Astrocyte of the spinal cord (primary cell): ENCODE results near the gene ZMYM5.
"Not testable (repeated sequence)": the region's sequence is repeated elsewhere in the genome, so short reads cannot be mapped to it uniquely, and the experiment has no call there.

Experiments
- DNase-seq: peaks from one replicate; pipeline ENCODE4 v3.0.0; 2011; ENCODE audit warnings: low read depth, low spot score
- H3K4me3 ChIP-seq: 2 replicates; pipeline ENCODE4 v1.5.1; 2011; ENCODE audit warnings: low read depth, mild to moderate bottlenecking, low read length, moderate library complexity
- CTCF ChIP-seq: IDR thresholded peaks from 2 replicates; pipeline ENCODE4 v1.5.1; 2012; ENCODE audit warnings: low read depth, mild to moderate bottlenecking, low read length, inconsistent platforms
- in situ Hi-C: cut with HindIII; loops from 2 replicates; pipeline ENCODE4 v1.10.0; 2017; ENCODE audit warnings: low sequenced_read_pairs

Gene ZMYM5

DNA sequence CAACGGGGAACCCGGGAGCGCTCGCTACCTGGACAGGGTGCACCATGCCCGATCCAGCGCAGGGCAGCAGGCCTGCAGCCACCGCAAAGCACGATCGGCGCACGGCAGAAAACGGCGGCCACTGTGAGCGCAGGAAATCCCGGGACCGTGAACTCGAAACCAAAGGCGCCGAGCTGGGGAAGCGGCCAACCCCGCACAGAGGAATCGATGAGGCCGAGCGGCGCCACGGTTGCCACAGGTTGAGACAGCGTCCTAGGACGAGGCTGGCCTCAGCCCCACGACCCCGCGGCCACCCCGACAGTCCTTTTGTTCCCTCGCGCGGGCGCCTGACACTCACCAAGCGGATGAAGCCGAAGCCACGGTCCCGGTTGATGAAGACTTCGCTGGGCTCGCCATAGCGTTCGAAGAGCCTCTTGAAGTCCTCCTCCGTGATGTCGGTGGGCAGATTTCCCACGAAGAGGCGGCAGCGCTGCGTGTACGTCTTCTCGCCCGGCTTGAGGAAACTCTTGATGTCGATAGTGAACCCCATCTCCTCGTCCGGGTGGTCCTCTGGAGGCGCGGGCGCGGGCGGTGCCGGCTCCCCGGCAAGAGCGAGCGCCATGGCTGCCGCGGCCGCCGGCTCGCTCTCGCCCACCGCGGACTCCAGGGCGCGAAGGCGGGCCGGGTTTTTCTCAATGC, 81.3 kb downstream of the ZMYM5 start:
- in situ Hi-C loops: no loop called here
- no peak for TF ChIP-seq CTCF
- peak overlapping the region; percentile 74 for H3K4me3 ChIP-seq
- peak; percentile 62 for DNase-seq

DNA sequence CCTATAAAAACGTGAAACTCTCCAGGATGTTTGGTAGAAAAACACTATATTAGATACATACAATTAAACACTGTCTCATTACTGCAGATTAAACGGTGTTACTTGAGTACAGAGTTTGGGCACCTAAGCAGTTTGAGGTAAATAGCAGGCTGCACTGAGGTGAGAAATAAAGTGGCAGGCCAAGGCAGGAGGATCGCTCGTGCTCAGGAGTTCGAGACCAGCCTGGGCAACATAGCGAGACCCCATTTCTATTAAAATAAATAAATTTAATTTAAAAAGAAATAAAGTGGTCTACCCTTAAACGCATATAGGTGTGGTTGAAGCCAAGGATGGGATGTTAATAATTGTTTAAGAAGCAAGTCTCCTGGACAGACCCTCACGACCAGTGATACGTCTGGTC, 81.9 kb downstream of the ZMYM5 start:
- in situ Hi-C loops: no loop called here
- DNase-seq: no peak
- H3K4me3 ChIP-seq: peak overlapping the region; percentile 74
- TF ChIP-seq CTCF: no peak

DNA sequence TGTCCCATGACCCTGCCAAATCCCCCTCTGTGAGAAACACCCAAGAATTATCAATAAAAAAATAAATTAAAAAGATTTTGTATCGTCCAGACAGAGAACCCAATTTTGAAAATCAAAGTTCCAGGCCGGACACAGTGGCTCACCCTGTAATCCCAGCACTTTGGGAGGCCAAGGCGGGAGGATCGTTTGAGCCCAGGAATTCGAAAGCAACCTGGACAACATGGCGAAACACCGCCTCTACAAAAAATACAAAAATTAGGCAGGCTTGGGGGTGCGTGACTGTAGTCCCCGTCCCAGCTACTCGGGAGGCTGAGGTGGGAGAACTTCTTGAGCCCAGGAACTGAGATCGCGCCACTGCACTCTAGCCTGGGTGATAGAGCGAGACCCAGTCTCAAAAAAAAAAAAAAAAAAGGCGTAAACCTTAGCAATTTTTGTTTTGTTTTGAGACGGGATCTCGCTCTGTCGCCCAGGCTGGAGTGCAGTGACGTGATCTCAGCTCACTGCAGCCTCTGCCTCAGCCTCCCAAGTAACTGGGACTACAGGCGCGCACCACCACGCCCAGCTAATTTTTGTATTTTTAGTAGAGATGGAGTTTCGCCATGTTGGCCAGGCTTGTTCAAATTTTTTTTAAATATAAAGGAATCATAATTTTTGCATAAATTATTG, 82.6 kb downstream of the ZMYM5 start:
- H3K4me3 ChIP-seq: peak overlapping the region; percentile 74
- DNase-seq, in situ Hi-C loops: not testable (repeated sequence)
